Hematopoietic multipotent progenitor cell treated with erythropoietin and hydrocortisone succinate and interleukin-3 and kit ligand, for 6 days (in vitro differentiated cells): ENCODE measurements around the gene CLPTM1L.
A peak's percentile ranks its signal among the peaks of the same experiment; 100 is the strongest.
"Not testable (repeated sequence)": the region's sequence is repeated elsewhere in the genome, so short reads cannot be mapped to it uniquely, and the experiment has no call there.

ENCODE experiments used
- DNase-seq: peaks from one replicate; pipeline ENCODE4 v3.0.0-alpha.2; 2015

CLPTM1L gene

DNA sequence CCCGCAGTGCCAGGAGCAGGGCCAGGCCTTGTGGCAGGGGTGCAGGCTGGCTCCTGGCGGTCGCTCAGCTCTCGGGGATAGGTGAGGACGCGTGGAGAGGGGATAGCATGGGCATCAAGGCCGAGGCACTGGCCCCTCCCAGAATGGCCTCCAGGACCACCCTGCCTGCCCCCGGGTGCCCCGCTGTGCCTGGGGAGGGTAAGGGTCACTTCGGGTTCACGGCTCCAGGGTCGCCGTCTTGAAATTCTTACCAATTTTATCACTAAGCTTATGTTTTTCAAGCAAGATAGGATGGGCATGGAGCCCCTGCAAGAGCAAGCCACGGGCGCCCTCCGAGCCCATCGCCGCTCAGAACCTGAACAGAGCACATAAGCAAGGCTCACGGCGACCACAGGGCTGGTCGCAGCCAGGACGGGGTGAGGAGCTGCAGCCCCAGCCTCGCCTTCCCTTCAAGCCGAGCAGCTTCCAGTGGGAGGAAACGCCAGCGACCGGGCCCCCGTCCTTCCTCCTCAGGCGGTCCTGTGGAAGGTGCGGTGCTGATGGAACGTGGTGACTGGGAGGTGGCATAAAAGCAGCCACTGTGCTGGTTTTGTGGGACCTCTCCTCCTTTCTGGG, 14.2 kb upstream of the CLPTM1L start:
- no peak for DNase-seq

DNA sequence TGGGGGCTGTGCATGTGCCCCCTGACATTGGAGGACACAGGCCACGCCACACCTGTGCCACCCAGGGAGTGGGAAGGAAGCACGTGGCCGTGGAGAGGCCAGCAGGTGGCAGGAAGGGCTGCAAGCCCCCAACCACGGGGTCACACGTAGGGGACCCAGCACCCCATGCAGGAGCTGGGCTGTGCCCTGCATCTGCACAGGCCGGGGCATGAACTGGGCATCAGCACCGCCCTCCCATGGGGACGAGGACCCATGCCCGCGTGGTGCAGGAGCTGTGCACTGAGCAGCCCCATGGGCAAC, 13.8 kb upstream of the CLPTM1L start:
- DNase-seq = no peak

DNA sequence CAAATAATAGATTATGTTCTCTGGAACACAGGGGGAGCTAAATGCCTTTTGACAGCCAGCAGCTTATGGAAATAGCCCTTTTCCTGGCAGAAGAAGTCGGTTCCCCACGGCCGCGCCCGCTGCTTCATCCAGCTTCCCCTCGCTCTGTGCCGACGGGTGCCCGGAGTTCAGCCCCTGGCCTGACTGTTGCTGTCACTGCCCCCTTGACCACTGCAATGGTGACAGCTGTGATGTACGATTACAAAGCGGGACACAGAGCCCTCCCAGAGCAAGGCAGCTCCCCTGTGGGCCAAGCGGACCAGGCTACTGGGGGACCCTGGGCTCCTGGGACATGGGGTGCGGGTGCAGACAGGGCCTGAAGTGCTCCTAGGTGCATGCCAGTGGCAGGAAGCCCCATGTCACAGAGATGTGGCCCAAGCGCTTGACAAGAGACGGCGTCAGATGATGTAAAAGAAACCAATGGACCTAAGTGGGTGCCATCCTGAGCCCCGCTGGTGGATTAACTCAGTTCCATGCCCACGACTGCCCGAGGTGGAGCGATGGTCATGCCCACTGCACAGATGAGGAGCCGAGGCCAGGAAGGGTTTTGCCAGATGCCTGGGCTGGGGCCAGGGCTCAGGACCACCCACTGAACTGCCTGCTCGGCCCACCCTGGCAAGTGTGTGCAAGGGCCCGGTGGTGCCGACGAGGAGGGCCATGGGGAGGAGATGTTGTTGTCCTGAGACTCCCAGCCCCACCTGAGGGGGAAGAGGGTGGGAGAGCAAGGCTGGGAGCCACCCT, 13.2 kb upstream of the CLPTM1L start:
- no peak for DNase-seq

DNA sequence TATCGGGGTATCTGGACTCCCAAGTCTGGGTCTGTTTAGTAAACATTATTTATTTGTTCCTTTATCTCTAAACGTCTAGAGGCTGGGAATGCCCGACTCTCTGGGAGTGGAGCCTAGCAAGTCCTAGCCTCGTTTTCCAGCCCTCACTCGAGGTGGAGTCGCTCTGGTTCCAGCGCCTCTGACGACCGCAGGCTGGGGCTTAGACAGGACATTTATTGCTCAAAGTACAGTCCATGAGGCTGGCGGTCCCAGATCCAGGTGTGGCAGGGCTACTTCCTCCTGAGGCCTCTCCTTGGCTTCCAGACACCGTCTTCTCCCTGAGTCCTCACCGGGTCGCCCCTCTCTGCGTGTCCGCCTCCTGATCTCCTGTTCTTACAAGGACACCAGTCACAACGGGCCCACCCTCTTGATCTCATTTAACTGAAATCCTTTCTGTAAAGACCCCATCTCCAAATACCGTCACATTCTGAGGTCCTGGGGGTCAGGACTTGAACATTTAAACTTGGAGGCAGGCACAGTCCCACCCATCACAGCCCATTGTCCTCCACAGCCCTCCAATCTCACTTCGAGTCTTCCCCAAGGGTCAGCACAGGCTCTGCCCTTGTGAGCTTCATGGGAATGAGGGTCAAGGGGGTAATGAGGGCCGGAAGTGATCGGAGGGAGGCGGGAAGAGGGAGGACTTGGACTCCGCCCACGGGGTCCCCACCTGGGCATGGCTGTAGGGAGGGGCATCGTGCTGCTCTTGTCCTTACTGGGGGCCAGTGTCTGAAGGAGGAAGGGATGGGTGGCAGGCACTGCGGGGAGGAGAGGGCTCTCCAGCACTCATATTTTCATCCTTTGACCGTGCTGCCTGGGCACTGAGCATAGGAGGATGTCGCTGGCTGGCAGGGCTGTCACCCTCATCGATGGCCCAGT, 12.2 kb upstream of the CLPTM1L start:
- DNase-seq = no peak

GRCh38 chr5:1354576-1354975, 9.7 kb upstream of the CLPTM1L start:
- DNase-seq = no peak

DNA sequence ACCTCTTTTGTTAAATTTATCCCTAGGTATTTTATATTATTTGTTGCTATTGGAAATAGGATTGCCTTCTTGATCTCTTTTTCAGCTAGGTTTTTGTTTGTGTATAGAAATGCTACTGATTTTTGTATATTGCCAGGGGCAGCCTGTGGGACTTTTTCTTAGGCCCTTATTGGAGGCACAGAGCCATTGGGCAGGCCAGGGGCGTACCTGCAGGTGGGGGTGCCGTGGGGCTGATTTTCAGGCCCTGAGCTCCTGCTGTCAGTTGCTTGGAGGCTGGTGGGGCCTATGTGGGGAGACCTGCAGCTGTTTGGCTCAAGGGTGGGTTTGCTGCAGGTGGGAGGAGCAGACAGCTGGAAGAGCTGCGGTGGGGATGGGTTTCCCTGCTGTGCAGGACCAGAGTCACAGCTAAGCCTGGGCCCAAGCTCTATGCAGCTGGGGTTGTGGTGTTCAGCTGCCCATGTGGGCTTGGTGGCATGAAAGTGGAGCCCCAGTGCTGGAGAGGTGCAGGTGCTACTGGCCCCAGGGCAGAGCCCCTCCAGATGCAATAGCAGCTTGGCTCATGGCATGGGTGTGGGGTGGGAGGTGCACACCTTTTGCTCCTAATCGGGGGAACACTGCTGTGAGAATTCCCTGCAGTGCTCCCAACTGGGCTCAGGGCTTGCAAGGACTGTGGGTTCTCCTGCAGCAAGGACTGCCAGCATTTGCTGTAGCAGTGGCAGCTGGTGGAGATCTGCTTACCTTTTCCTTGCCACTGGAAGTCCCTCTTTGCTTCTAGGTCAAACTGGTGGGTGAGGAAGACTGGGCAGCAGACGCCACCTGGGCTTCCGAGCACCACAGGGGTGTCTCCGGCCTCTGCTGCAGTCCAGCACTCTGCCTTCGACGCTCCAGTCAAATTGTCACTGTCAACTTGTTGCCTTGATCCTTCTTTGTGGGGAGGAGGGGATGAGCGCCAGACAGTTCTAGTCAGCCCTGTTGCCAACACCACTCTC, 7.6 kb upstream of the CLPTM1L start:
- DNase-seq = no peak

GRCh38 chr5:1351156-1351555, 6.3 kb upstream of the CLPTM1L start:
- DNase-seq = no peak

- DNase-seq = no peak
Measured at GRCh38 chr5:1349246-1349645, 4.3 kb upstream of the CLPTM1L start.

- no peak for DNase-seq
Measured at GRCh38 chr5:1348986-1349245, 4.0 kb upstream of the CLPTM1L start.

- DNase-seq = peak; percentile 23
Measured at GRCh38 chr5:1347571-1347970, 2.7 kb upstream of the CLPTM1L start.

DNA sequence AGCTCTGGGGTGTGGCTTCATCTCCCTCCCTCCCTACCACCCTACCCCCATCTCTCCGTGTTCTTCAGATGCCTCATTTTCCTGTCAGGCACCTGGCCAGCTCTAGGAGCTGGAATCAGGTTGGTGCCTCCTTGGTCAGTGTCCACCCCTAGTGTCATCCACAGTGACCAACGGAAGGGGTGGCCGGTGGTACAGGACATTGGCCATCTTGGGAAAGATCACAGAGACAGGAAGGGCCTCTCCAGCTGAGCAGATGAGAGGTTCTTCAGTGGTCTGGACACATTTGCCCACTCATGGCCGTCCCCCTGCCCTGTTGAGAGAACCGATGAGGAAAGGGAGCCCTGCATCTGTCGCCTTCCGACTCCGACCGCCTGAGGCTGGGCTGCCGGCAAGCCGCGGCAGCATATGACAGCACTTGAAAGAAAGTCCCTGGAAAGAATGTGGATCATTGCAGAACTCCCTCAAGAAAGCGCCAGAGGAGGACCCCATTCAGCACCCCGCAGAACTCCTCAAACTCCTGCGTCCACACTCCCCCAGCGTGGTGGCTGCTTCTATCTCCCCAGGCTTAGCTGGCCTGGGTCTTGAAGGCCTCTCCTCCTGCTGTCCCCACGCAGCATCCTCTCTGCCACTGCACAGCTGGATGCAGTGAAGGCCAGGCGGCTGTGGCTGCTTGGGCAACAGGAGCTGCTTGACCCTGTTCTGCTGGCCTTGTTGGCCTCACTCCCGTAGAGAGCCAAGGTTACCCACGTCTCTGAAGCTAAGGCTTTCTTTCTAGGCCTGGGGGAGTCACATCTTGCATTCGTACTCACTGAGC, 1.9 kb upstream of the CLPTM1L start:
- DNase-seq = no peak

DNA sequence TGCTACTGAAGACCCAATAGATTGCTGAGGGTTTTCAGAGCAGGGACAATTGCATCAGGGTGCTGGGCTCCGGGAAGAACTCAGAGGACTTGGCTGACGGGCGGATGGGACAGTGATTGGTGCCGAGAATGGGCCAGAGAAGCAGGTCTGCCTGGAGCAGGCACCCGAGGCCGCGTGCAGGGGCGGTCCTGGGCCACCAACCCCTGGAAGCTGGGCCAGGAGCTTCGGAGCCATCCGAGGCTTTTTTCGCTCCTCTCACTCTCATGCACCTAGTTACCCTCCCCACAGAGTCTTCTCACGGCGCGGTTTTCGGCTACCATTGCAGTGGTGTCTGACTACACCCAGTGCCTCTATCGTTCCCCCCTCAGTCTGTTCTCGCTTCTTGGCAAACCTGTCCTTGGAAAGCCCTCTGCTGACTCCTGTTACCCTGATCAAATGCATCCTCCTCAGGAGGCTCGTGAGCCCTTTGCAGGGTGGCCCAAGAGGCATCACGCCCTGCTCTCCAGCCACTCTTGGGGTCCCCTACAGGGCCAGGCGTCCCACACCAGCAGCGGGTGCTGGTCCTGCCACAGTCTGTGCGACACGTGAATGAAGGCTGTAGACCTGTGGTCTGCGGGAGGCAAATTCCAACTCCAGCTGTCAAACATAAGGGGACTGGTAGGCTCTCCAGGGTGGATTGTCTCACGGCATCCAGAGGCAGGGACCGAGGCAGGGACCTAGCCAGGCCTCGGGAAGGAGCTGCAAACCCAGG, 1.2 kb upstream of the CLPTM1L start:
- DNase-seq = no peak

GRCh38 chr5:1343931-1344901, 683 bp downstream of the CLPTM1L start:
- DNase-seq = peak; percentile 41

DNA sequence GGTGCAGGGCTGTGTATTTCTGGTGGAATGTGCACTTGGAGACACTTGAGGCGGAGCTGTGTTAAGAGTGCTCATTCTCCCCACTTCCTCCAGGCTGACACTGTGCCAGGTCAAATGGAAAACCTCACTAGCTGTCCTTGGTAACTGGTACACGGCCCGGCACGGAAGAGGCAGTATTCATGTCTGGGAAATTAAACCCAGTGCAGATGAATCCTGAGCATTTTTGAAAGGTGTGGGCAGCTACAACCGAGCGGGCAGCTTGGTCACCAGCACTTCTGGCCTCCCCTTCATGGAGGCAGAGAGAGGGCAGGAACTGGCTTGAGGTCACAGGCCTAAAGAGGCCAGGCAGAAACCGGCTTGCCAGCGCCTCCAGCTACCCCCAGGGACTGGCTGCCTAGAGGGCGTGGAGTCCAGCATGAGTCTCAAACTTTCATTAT, 1.6 kb downstream of the CLPTM1L start:
- DNase-seq = no peak

DNA sequence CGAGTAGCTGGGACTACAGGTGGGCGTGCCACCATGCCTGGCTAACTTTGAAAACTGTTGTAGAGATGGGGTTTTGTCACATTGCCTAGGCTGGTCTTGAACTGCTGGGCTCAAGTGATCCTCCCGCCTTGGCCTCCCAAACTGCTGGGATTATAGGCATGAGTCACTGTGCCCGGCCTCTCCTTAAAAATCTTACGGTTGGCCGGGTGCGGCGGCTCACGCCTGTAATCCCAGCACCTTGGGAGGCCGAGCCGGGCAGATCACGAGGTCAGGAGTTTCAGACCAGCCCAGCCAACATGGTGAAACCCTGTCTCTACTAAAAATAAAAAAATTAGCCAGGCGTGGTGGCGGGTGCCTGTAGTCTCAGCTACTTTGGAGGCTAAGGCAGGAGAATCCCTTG, 2.2 kb downstream of the CLPTM1L start:
- DNase-seq = not testable (repeated sequence)

GRCh38 chr5:1342268-1342667, 2.6 kb downstream of the CLPTM1L start:
- no peak for DNase-seq

DNA sequence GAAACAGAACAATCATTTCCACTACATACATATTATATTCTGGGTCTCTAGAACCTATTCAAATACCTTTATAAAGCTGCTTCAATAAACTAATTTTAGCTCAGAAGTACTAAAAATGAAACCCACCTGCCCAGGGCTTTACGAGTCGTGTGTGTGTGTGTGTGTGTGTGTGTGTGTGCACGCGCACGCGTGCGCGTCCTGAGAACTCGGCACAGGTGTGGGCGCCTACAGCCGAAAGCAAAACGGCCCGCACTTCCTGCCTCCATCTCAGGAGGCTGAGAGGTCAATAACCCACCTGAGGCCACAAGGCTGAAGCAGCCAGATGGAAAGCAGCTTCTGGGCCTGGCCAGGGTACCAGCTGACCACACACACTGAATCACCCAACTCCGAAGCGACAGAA, 3.0 kb downstream of the CLPTM1L start:
- no peak for DNase-seq

- DNase-seq = not testable (repeated sequence)
Measured at GRCh38 chr5:1339818-1340210, 5.1 kb downstream of the CLPTM1L start.

DNA sequence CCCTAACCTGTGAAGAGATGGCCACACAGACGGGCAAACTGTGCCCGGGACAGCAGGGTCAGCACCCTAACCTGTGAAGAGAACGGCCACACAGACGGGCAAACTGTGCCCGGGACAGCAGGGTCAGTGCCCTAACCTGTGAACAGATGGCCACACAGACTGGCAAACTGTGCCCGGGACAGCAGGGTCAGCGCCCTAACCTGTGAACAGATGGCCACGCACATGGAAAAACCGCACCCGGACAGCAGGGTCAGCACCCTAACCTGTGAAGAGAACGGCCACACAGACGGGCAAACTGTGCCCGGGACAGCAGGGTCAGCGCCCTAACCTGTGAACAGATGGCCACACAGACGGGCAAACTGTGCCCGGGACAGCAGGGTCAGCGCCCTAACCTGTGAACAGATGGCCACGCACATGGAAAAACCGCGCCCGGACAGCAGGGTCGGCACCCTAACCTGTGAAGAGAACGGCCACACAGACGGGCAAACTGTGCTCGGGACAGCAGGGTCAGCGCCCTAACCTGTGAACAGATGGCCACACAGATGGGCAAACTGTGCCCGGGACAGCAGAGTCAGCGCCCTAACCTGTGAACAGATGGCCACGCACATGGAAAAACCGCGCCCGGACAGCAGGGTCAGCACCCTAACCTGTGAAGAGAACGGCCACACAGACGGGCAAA, 5.6 kb downstream of the CLPTM1L start:
- DNase-seq = not testable (repeated sequence)
